HG02798 (cell line): Measurements from ENCODE around the gene EPHA4.

Experiments
- ATAC-seq: cut with Tn5 transposase; IDR thresholded peaks from one replicate; pipeline ENCODE4 v1.9.1; 2021; ENCODE audit warnings: mild to moderate bottlenecking; ENCODE audit not compliant: unreplicated experiment, poor library complexity

EPHA4 gene

GRCh38 chr2:221572821-221573429, 821 bp upstream of the EPHA4 start:
- ATAC-seq: peak; percentile 23

GRCh38 chr2:221571551-221572218, 419 bp downstream of the EPHA4 start:
- ATAC-seq: peak; percentile 8

- no peak for ATAC-seq
Measured at GRCh38 chr2:221571025-221571550, 1.0 kb downstream of the EPHA4 start.

GRCh38 chr2:221570321-221570935, 1.7 kb downstream of the EPHA4 start:
- no peak for ATAC-seq

GRCh38 chr2:221569871-221570270, 2.2 kb downstream of the EPHA4 start:
- no peak for ATAC-seq

- ATAC-seq: no peak
Measured at GRCh38 chr2:221569425-221569845, 2.7 kb downstream of the EPHA4 start.

GRCh38 chr2:221568299-221568698, 3.8 kb downstream of the EPHA4 start:
- ATAC-seq: no peak

- no peak for ATAC-seq
Measured at GRCh38 chr2:221567809-221568208, 4.3 kb downstream of the EPHA4 start.

GRCh38 chr2:221567231-221567760, 4.8 kb downstream of the EPHA4 start:
- ATAC-seq: no peak

- no peak for ATAC-seq
Measured at GRCh38 chr2:221563270-221563985, 8.7 kb downstream of the EPHA4 start.

- ATAC-seq: no peak
Measured at GRCh38 chr2:221562226-221562625, 9.9 kb downstream of the EPHA4 start.

- ATAC-seq: no peak
Measured at GRCh38 chr2:221561770-221562169, 10.3 kb downstream of the EPHA4 start.

- ATAC-seq: no peak
Measured at GRCh38 chr2:221559991-221560390, 12.1 kb downstream of the EPHA4 start.

- no peak for ATAC-seq
Measured at GRCh38 chr2:221558107-221558506, 14.0 kb downstream of the EPHA4 start.

- ATAC-seq: peak; percentile 38
Measured at GRCh38 chr2:221555494-221555846, 16.6 kb downstream of the EPHA4 start.

- ATAC-seq: peak; percentile 95
Measured at GRCh38 chr2:221554769-221555493, 17.2 kb downstream of the EPHA4 start.

- ATAC-seq: no peak
Measured at GRCh38 chr2:221553333-221553732, 18.8 kb downstream of the EPHA4 start.

GRCh38 chr2:221552291-221552690, 19.8 kb downstream of the EPHA4 start:
- no peak for ATAC-seq

- peak; percentile 35 for ATAC-seq
Measured at GRCh38 chr2:221551864-221552263, 20.2 kb downstream of the EPHA4 start.

GRCh38 chr2:221549143-221549542, 23.0 kb downstream of the EPHA4 start:
- ATAC-seq: peak; percentile 89
